ENCODE data around the gene FAM83D. TPM values are rescaled to one million over a fixed set of nuclear protein-coding genes. Genes with fewer than 3 reads are reported as not detected.

Gene FAM83D
- total RNA-seq, 1 experiment from 2014 or later, result 21.8 TPM

DNA sequence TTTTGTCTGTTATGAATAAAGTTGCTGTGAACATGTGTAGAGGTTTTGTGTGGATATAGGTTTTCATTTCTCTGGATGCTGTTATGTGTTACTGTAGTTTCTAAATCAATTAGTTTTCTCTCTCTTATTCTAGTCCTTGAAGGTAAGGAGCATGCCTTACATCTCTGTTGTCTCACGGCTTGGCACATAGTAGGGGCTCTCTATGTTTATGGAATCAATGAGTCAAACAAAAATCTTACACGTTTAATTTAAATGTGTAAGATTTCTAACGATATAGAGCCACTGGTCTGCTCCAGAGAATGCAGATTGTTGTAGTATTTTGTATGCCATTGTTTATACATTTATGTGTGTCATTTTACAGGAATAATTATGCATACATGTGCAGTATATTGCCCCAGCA, 20.6 kb downstream of the FAM83D start:
- no peak overlapping the region for H3K9ac ChIP-seq (ENCODE audit: low read length)
- DNase-seq, result no peak
- H3K27me3 ChIP-seq (ENCODE audit: low read length), result no peaks in the 10 kb centered on the region
- peaks cover 73% of the 10 kb centered on the region for H3K79me2 ChIP-seq (ENCODE audit: low read length)
- H3K4me1 ChIP-seq (ENCODE audit: low read length), result no peaks in the 10 kb centered on the region
- H3K36me3 ChIP-seq (ENCODE audit: insufficient read depth, low read length), result peaks cover 63% of the 10 kb centered on the region
- no peak overlapping the region for H3K4me2 ChIP-seq (ENCODE audit: low read depth, low read length, poor library complexity, severe bottlenecking)
- H4K20me1 ChIP-seq (ENCODE audit: insufficient read depth, low read depth, low read length), result no peaks in the 10 kb centered on the region
- no peak overlapping the region for H2AFZ ChIP-seq (ENCODE audit: low read length)
- H3K9me2 ChIP-seq (replicated peaks; ENCODE audit: insufficient read depth, low read length), result no peaks in the 10 kb centered on the region
- no peaks in the 10 kb centered on the region for H3K9me3 ChIP-seq (ENCODE audit: low read length)
- no peak overlapping the region for H3K27ac ChIP-seq (ENCODE audit: low read length)
- no peak overlapping the region for H3K4me3 ChIP-seq (ENCODE audit: low read length)

DNA sequence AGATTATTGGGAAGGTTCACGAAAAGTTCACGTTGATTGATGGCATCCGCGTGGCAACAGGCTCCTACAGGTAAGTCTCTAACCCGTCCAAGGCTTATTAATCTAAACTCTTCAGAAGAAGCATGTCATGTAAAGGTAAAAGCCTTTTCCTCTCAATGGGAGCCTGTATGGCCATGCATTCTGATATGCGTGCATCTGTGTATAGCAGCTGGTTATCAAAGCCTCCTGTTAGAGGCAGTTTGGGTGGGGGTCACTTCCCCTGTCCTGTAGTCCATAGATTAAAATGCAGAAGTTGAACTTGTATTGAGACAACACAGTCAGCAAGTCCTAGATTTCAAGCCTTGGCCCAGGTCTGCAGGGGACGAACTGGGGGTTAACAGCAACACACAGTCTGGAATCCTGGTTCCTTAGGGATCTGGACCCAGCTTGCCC, 21.7 kb downstream of the FAM83D start:
- Histone ChIP-seq H3K27ac (ENCODE audit: low read length) (no peak overlapping the region), H3K4me1 (ENCODE audit: low read length) (no peaks in the 10 kb centered on the region), H3K79me2 (ENCODE audit: low read length) (peaks cover 69% of the 10 kb centered on the region), H3K36me3 (ENCODE audit: insufficient read depth, low read length) (peaks cover 63% of the 10 kb centered on the region), H4K20me1 (ENCODE audit: insufficient read depth, low read depth, low read length) (no peaks in the 10 kb centered on the region), H3K4me3 (ENCODE audit: low read length) (no peak overlapping the region), H3K4me2 (ENCODE audit: low read depth, low read length, poor library complexity, severe bottlenecking) (no peak overlapping the region), H3K27me3 (ENCODE audit: low read length) (no peaks in the 10 kb centered on the region), H3K9ac (ENCODE audit: low read length) (no peak overlapping the region), H3K9me2 (replicated peaks; ENCODE audit: insufficient read depth, low read length) (no peaks in the 10 kb centered on the region), H2AFZ (ENCODE audit: low read length) (no peak overlapping the region), H3K9me3 (ENCODE audit: low read length) (no peaks in the 10 kb centered on the region)
- no peak for DNase-seq

- H3K9ac ChIP-seq (ENCODE audit: low read length), result no peak overlapping the region
- H3K36me3 ChIP-seq (ENCODE audit: insufficient read depth, low read length), result peaks cover 75% of the 10 kb centered on the region
- H3K27me3 ChIP-seq (ENCODE audit: low read length), result no peaks in the 10 kb centered on the region
- H3K9me2 ChIP-seq (replicated peaks; ENCODE audit: insufficient read depth, low read length), result no peaks in the 10 kb centered on the region
- DNase-seq, result no peak
- no peak overlapping the region for H3K4me2 ChIP-seq (ENCODE audit: low read depth, low read length, poor library complexity, severe bottlenecking)
- peaks cover 53% of the 10 kb centered on the region for H3K79me2 ChIP-seq (ENCODE audit: low read length)
- no peaks in the 10 kb centered on the region for H4K20me1 ChIP-seq (ENCODE audit: insufficient read depth, low read depth, low read length)
- H3K4me1 ChIP-seq (ENCODE audit: low read length), result no peaks in the 10 kb centered on the region
- H3K4me3 ChIP-seq (ENCODE audit: low read length), result no peak overlapping the region
- H3K9me3 ChIP-seq (ENCODE audit: low read length), result no peaks in the 10 kb centered on the region
- H2AFZ ChIP-seq (ENCODE audit: low read length), result no peak overlapping the region
- H3K27ac ChIP-seq (ENCODE audit: low read length), result no peak overlapping the region
Measured at GRCh38 chr20:38950254-38950653, 24.0 kb downstream of the FAM83D start.

DNA sequence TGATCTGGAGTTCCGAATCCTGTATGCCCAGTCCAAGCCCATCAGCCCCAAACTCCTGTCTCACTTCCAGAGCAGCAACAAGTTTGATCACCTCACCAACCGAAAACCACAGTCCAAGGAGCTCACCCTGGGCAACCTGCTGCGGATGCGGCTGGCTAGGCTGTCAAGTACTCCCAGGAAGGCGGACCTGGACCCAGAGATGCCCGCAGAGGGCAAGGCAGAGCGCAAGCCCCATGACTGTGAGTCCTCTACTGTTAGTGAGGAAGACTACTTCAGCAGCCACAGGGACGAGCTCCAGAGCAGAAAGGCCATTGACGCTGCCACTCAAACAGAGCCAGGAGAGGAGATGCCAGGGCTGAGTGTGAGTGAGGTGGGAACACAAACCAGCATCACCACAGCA, 25.4 kb downstream of the FAM83D start:
- Histone ChIP-seq H4K20me1 (ENCODE audit: insufficient read depth, low read depth, low read length) (no peaks in the 10 kb centered on the region), H3K9ac (ENCODE audit: low read length) (no peak overlapping the region), H3K4me1 (ENCODE audit: low read length) (no peaks in the 10 kb centered on the region), H3K4me3 (ENCODE audit: low read length) (no peak overlapping the region), H3K27me3 (ENCODE audit: low read length) (no peaks in the 10 kb centered on the region), H2AFZ (ENCODE audit: low read length) (no peak overlapping the region), H3K79me2 (ENCODE audit: low read length) (peaks cover 47% of the 10 kb centered on the region), H3K36me3 (ENCODE audit: insufficient read depth, low read length) (peaks cover 71% of the 10 kb centered on the region), H3K4me2 (ENCODE audit: low read depth, low read length, poor library complexity, severe bottlenecking) (no peak overlapping the region), H3K9me2 (replicated peaks; ENCODE audit: insufficient read depth, low read length) (no peaks in the 10 kb centered on the region), H3K9me3 (ENCODE audit: low read length) (no peaks in the 10 kb centered on the region), H3K27ac (ENCODE audit: low read length) (no peak overlapping the region)
- DNase-seq, result no peak

DNA sequence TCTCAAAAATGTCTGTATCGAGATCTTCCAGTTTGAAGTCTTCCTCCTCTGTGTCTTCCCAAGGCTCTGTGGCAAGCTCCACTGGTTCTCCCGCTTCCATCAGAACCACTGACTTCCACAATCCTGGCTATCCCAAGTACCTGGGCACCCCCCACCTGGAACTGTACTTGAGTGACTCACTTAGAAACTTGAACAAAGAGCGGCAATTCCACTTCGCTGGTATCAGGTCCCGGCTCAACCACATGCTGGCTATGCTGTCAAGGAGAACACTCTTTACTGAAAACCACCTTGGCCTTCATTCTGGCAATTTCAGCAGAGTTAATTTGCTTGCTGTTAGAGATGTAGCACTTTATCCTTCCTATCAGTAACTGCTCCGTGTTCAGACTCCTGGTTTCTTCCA, 25.9 kb downstream of the FAM83D start:
- no peak overlapping the region for H3K4me3 ChIP-seq (ENCODE audit: low read length)
- no peak overlapping the region for H3K27ac ChIP-seq (ENCODE audit: low read length)
- H3K9me3 ChIP-seq (ENCODE audit: low read length), result no peaks in the 10 kb centered on the region
- no peak overlapping the region for H3K4me2 ChIP-seq (ENCODE audit: low read depth, low read length, poor library complexity, severe bottlenecking)
- DNase-seq, result no peak
- H3K9ac ChIP-seq (ENCODE audit: low read length), result no peak overlapping the region
- H3K4me1 ChIP-seq (ENCODE audit: low read length), result no peaks in the 10 kb centered on the region
- peaks cover 42% of the 10 kb centered on the region for H3K79me2 ChIP-seq (ENCODE audit: low read length)
- H3K27me3 ChIP-seq (ENCODE audit: low read length), result no peaks in the 10 kb centered on the region
- H4K20me1 ChIP-seq (ENCODE audit: insufficient read depth, low read depth, low read length), result no peaks in the 10 kb centered on the region
- H3K36me3 ChIP-seq (ENCODE audit: insufficient read depth, low read length), result peaks cover 66% of the 10 kb centered on the region
- H3K9me2 ChIP-seq (replicated peaks; ENCODE audit: insufficient read depth, low read length), result no peaks in the 10 kb centered on the region
- no peak overlapping the region for H2AFZ ChIP-seq (ENCODE audit: low read length)

GRCh38 chr20:38953630-38954340, 27.6 kb downstream of the FAM83D start:
- Histone ChIP-seq H3K36me3 (ENCODE audit: insufficient read depth, low read length) (peaks cover 49% of the 10 kb centered on the region), H3K27me3 (ENCODE audit: low read length) (no peaks in the 10 kb centered on the region), H3K79me2 (ENCODE audit: low read length) (peaks cover 26% of the 10 kb centered on the region), H3K4me3 (ENCODE audit: low read length) (no peak overlapping the region), H3K9me2 (replicated peaks; ENCODE audit: insufficient read depth, low read length) (no peaks in the 10 kb centered on the region), H4K20me1 (ENCODE audit: insufficient read depth, low read depth, low read length) (no peaks in the 10 kb centered on the region), H3K9me3 (ENCODE audit: low read length) (no peaks in the 10 kb centered on the region), H3K4me1 (ENCODE audit: low read length) (no peaks in the 10 kb centered on the region), H2AFZ (ENCODE audit: low read length) (no peak overlapping the region), H3K4me2 (ENCODE audit: low read depth, low read length, poor library complexity, severe bottlenecking) (no peak overlapping the region), H3K27ac (ENCODE audit: low read length) (no peak overlapping the region), H3K9ac (ENCODE audit: low read length) (no peak overlapping the region)
- no peak for DNase-seq

DNA sequence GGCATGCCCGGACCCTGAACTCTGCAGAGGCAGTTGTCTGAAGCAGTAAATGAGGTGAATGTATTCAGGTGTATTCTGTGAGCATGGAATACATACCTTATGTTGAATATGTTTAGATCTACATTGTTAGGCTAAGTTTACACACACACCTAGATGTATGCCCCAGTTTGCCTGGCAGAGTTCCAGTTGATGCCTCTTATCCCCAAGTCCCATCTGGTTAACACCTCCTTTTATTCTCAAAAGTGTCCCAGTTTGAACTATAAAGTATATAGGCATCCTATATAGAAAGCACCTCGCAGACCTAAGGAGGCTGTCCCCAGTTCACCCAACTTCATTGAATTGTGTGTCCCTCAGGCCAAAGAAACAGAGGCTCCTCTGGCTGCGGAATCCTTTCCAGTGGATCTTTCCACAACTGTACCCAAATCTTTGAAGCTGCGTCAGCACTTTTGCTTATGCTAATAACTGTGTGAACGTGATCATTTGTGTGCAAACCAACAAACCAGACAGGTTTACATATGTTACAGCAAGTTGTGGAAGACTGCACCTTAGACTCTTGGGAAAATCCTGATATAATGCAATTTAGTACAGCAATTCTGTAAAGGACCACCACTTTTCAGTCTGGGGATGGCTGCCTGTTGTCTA, 31.1 kb downstream of the FAM83D start:
- no peaks in the 10 kb centered on the region for H3K27me3 ChIP-seq (ENCODE audit: low read length)
- no peak overlapping the region for H3K9ac ChIP-seq (ENCODE audit: low read length)
- H3K27ac ChIP-seq (ENCODE audit: low read length), result no peak overlapping the region
- no peak overlapping the region for H3K4me3 ChIP-seq (ENCODE audit: low read length)
- no peak for DNase-seq
- H2AFZ ChIP-seq (ENCODE audit: low read length), result no peak overlapping the region
- no peaks in the 10 kb centered on the region for H4K20me1 ChIP-seq (ENCODE audit: insufficient read depth, low read depth, low read length)
- peaks cover 13% of the 10 kb centered on the region for H3K4me1 ChIP-seq (ENCODE audit: low read length)
- H3K79me2 ChIP-seq (ENCODE audit: low read length), result peaks cover 16% of the 10 kb centered on the region
- peaks cover 17% of the 10 kb centered on the region; the same call in 1 of the 2 replicates for H3K36me3 ChIP-seq (ENCODE audit: insufficient read depth, low read length)
- no peak overlapping the region for H3K4me2 ChIP-seq (ENCODE audit: low read depth, low read length, poor library complexity, severe bottlenecking)
- no peaks in the 10 kb centered on the region for H3K9me2 ChIP-seq (replicated peaks; ENCODE audit: insufficient read depth, low read length)
- no peaks in the 10 kb centered on the region for H3K9me3 ChIP-seq (ENCODE audit: low read length)

DNA sequence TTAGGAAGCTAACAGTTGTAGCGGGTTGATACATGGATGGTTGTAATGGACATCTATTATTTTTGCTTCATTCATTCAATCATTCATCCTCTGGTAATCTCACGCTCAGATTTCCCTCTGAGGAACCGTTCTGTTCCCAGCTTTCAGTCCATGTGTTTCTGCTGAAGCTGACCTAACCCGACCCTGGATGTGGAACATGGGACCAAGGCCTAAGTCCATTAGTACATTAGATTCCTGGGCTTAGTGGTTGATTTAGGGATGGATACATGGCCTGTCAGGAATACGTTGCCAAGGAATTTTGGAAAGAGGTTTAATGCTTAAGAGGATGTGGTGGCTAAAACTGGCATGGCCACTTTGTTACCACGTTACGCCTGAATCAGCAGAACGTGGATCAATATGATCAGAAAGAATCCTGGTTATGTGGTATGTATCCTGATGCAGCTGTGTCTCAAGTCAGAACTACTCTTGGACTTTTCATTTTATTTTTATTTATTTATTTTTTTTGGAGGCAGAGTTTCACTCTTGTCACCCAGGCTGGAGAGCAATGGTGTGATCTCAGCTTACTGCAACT, 31.8 kb downstream of the FAM83D start:
- Histone ChIP-seq H3K9ac (ENCODE audit: low read length) (no peak overlapping the region), H3K27ac (ENCODE audit: low read length) (no peak overlapping the region), H3K36me3 (ENCODE audit: insufficient read depth, low read length) (peaks cover 11% of the 10 kb centered on the region; the same call in 1 of the 2 replicates), H3K27me3 (ENCODE audit: low read length) (no peaks in the 10 kb centered on the region), H2AFZ (ENCODE audit: low read length) (no peak overlapping the region), H3K4me1 (ENCODE audit: low read length) (peaks cover 13% of the 10 kb centered on the region), H3K79me2 (ENCODE audit: low read length) (peaks cover 19% of the 10 kb centered on the region), H3K4me2 (ENCODE audit: low read depth, low read length, poor library complexity, severe bottlenecking) (no peak overlapping the region), H3K9me3 (ENCODE audit: low read length) (no peaks in the 10 kb centered on the region), H3K9me2 (replicated peaks; ENCODE audit: insufficient read depth, low read length) (no peaks in the 10 kb centered on the region), H4K20me1 (ENCODE audit: insufficient read depth, low read depth, low read length) (no peaks in the 10 kb centered on the region), H3K4me3 (ENCODE audit: low read length) (no peak overlapping the region)
- no peak for DNase-seq

Data from Karpas-422 (cell line).